Fibroblast of peridontal ligament (primary cell): ENCODE data around the gene NSD1.

Source experiments
- DNase-seq: peaks from one replicate; pipeline ENCODE4 v3.0.0-alpha.2; 2010; ENCODE audit errors: extremely low read depth

Gene NSD1

DNA sequence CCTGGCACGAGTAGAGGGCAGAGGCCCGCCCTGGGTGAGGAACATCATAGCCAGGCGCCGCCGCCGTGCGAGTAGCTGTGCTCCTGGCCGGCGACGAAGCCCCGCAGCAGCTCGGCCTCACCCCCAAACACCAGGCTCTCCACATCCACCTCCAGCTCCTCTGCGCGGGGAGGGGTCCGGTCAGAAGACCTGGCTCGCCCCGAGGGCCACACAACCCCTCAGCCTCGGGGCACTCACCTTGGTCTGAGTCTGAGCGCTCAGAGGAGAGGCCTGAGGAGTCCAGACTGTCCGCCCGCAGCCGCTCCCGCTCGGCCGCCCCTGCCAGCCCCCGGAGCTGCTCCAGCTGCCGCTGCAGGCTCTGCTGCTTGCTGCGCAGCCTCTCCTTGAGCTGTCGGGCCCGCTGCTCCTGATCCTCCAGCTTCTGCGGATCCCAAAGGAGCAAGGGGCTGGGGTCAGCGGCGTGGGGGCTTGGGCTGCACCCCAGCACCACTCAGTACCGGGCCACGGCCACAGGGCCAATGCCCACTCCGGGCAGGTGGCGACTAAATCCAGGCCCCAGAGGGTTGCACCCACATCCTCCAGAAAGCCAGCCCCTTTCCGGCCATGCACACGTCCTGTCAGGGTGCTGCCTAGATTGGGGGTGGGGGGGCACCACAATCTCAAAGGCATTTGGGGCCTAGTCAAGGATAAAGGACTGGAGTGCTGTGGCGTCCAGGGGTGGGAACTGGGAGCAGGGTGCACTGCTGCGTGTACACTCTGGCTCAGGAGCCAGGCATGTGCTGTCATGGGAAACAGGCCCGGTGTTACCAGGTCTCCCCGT is 174.2 kb downstream of the NSD1 start:
- DNase-seq, result no peak

GRCh38 chr5:177308740-177309139 is 175.2 kb downstream of the NSD1 start:
- DNase-seq, result no peak

- peak; percentile 56 for DNase-seq
These were observed 176.0 kb downstream of the NSD1 start for GRCh38 chr5:177309351-177310191.

- DNase-seq, result no peak
These were observed 176.8 kb downstream of the NSD1 start for GRCh38 chr5:177310332-177310731.

DNA sequence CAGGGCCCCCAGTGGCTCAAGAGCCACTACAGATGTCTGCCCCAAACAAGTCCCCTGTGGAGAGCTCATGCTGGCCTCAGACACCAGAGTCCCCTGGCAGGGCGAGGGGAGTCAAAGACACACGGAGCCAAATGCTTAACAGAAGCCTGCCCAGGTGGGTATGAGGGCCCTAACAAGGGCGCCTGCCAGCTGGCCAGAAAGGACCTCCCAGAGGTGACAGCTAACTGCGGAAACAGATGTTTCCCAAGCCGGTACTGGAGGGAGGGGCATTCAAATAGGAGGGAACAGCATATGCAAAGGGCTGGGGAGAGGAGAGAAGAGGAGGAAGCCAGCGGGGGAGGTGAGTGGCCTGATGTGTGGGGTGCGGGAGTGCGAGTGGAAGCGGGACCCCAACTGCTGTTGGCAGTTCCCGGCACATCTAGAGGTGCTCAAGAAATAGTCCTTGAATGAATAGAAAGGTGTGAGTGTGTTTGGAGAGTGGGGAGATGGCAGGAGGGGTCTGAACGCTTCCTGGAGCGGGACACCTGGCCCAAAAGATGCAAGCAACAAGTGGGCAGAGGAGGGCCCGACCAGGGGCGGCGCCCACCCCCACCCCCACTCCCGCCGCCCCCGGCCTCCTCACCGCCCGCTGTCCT is 177.3 kb downstream of the NSD1 start:
- DNase-seq, result no peak

GRCh38 chr5:177311392-177311722 is 177.8 kb downstream of the NSD1 start:
- DNase-seq, result no peak

DNA sequence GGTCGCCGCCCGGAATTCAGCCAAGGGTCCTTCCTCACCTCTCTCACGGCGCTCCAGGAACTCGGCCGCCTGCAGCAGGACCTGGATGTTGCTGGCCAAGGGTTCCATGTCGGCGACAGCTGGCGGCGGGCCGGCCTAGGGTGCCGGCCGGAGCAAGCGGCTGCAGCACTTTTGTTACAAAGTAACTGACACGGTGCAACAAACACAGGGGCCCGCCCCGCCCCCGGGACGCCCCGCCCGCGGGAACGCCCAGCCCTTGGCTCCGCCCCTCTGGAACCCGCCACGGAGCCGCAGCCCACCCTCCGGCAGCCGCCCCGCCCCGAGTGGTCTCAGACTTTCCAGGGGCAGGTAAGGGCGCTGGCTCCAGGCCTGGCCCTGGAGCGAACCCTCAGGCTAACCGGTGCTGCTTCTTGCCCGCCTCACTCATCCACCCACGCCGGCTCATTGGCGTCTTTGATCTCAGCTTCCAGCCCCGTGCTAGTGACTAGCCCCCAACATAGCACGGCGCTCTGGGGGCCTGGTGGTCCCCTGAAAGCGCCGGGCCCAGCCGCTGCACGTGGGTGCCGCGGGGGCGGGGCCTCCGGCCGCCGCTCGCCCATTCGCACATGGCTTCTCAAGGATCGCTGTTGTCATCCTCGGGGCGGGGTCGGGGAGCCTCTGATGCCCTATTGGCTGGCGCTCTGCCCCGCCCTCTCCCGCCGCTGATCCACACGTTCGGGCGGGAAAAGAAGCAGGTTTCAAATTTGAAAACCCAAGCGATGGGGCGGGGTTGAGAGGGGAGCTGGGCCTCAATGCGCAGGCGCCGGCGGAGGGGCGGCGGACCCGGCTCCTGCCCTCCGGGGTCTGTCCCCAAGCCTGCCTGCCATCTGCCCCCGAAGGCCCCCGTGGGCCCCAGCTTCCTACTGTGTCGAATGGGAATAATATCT is 178.4 kb downstream of the NSD1 start, which contains the start of gene MXD3:
MXD3 (minus strand) TSS at position 176 of the 926 bp plus-strand sequence; CDS start at position 108, 68 bp downstream.
- DNase-seq, result peak; percentile 86

- peak; percentile 9 for DNase-seq
These were observed 179.1 kb downstream of the NSD1 start for GRCh38 chr5:177312649-177313181.

- no peak for DNase-seq
These were observed 180.1 kb downstream of the NSD1 start for GRCh38 chr5:177313561-177314259.

- DNase-seq, result no peak
These were observed 181.1 kb downstream of the NSD1 start for GRCh38 chr5:177314376-177315342.

GRCh38 chr5:177315411-177315810 is 181.8 kb downstream of the NSD1 start:
- DNase-seq, result no peak

DNA sequence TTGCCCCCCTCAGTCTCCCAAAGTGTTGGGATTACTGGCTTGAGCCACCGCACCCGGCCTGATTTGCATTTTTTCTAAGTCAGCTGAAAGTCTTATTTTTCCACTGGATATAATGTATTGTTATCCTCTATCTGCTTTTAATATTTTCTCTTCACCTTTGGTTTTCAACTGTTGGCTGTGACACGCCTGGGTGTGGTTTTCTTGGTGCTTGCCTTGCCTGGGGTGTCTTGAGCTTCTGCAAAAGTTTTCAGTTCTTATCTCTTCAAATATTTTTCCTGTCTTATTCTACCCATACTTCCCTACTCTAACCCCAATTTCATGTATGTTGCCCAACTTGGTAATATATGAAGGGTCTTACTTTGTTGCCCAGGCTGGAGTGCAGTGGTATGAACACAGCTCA is 182.4 kb downstream of the NSD1 start:
- no peak for DNase-seq

DNA sequence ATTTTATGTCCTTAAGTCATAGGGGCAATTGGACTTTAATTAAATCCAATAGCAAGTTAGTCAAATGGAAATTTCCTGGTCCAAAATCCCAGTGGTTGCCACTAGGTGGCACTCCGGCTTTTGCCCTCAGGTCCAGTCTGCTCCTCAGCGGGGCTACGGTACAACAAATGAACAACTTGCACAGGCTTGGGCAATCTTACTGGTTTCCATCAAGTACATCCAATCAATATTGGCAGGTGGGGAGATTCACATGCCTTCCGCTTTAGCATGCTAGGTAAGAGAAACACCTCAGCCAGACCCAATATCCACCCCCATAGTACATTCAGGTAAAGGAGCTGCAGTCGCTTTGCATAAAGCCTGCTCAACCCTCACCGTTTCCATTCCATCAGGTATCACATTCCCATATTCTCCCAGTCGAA is 184.4 kb downstream of the NSD1 start:
- DNase-seq, result peak; percentile 84

DNA sequence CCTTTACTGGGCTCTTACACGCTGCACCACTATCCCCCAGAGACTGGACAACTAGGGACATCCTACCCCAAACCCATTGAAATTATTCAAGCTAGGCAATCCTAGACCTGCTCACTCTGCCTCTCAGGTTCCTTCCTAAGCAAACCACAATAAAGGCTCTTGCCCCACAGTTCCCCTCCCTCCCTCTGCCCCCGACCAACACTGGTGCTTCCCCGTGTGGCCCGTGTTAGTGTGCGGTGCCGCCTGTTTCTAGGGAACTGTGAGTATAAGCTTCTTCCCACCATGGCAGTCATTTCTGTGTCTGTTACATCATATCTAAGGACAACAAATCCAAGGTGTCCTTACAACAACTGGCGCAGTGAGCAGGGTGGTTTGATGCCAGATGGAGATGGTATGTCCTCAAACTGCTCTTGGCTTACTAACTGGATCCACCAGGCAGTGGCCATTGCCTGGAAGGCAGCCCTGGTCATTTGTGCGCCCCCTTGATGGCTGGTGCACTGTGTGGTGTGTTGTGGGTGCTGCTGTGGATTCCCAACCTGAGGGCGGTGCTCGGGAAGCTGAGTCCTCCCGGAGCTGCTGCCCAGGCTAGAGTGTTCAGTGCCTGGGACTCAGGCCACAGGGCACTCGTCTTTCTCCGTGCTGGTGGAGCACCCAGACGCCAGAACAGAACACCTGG is 186.5 kb downstream of the NSD1 start:
- no peak for DNase-seq

DNA sequence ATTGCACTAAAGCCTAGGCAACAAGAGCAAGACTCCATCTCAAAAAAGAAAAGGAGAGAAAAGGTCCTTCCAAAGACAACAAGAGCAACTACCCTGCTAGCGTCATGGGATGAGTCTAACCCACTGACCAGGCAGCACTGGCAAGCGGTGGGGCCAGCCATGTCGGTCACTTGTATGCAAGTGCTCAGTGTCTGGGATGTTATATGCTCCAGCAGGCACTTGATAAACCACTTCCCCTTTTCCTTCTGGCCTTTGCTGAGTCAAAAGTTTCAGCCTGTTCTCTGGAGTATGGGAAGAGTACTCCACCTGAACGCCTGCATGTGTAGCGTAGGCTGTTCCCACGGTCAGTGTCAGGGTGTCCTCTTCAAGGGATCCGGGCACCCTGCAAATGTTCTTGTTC is 187.3 kb downstream of the NSD1 start:
- no peak for DNase-seq

- no peak for DNase-seq
These were observed 192.4 kb downstream of the NSD1 start for GRCh38 chr5:177325868-177326381.

GRCh38 chr5:177327539-177328522 is 194.3 kb downstream of the NSD1 start:
- peak; percentile 10 for DNase-seq
